GM21723 (cell line): Measurements from ENCODE around the gene ARSJ.
A peak's percentile ranks its signal among the peaks of the same experiment; 100 is the strongest.
"Not testable (repeated sequence)": the region's sequence is repeated elsewhere in the genome, so short reads cannot be mapped to it uniquely, and the experiment has no call there.

ENCODE experiments used
- ATAC-seq: cut with Tn5 transposase; IDR thresholded peaks from one replicate; pipeline ENCODE4 v1.9.1; 2021; ENCODE audit warnings: mild to moderate bottlenecking, moderate library complexity; ENCODE audit not compliant: unreplicated experiment

ARSJ gene

GRCh38 chr4:113959539-113959937, 19.9 kb downstream of the ARSJ start:
- ATAC-seq: no peak

- ATAC-seq: no peak
Observed at GRCh38 chr4:113958766-113959538, 20.5 kb downstream of the ARSJ start.

GRCh38 chr4:113957956-113958355, 21.5 kb downstream of the ARSJ start:
- ATAC-seq: no peak

DNA sequence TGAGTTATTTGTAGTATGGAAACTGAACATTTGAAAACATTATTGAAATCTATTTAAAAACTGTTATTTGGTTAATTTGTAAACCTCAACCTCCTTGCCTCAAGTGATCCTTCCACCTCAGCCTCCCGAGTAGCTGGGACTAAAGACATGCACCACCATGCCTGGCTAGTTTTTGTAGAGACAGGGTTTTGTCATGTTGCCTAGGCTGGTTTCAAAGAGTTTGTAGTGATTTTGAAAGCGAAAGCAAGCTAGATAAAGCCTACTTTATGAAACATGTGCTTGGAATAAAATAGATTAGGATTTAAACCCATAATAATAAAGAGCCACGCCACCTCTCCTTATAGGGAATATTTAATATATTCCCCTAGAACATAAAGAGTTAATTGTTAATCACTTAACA, 23.5 kb downstream of the ARSJ start:
- no peak for ATAC-seq

DNA sequence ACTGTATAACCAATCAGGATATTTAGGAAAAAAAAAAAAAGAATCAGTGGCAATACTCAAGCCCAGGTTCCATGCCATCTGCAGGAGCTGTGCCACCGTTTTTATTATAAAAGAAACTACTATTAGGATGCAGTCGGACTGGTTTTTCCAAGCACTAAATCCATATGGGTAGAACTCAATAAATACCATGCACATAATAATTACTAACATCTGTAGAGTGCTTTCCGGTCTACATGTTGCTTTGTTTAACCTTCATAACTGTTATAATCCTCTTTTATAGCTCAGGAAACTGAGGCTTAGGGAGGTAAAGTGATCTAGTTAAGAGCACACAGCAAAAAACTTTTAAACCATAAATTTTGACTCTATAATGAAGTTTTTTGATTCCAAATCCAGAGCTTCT, 24.0 kb downstream of the ARSJ start:
- ATAC-seq: no peak

DNA sequence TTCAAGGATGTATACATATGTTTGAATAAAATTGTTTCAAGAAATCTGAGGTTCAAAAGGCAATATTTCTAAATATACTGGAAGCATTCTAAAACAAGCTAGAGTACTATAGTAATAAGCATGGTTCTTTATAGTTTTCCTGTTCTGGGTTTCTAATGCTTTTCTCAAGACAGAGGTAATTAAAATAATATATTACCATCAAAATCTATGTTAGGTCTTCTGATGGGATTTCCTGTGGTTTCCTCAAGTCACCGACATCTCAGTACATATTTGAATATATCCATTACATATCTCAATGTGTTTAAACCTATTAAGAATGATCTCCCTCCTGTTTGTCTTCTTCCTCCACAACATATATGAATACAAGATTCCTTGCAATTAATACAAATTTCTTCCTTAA, 25.6 kb downstream of the ARSJ start:
- ATAC-seq: no peak

DNA sequence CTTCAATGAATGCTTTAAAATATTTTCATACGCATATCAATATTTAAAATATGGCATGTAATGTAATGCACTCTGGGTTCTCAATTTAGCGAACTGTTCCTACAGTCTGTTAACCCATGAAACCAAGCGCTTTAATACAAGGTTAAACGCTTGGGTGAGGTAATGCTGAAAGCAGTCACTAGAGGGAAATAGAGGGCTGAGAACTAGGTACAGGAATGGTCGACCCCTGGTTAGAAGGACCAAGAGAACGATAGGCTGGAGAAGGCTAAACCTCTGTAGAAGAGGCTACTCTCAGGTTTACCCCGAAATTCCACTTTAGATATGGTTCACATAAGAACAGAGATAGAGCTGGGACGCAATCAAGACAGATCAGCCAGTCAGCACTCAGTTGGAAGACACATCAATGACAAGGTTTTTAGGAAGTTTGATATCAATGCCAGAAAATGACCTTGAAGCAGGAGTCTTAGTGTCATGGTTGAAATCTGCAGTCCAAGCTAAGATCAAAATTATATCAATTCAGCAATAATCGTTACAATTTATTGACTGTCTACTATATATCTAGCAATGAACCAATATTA, 26.9 kb downstream of the ARSJ start:
- peak; percentile 95 for ATAC-seq

GRCh38 chr4:113951263-113951662, 28.2 kb downstream of the ARSJ start:
- ATAC-seq: no peak

DNA sequence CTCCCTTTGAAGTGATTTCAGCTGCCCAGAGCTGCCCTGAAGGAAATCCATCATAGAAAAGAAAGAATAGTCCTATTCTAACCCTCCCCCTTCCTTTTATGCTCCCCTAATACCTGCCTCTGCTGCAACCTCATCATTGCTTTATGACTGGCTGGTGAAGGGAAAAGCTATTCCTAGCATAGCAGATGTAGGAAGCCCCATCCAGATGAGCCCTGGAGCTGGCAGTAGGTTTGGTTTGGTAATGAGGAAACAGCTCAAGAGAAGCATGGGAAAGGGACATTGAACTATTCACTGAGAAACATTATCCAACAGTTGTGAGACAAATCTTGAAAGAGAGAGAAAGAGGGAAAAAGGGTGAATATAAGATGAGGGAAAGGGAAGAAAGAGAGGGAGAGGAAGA, 29.2 kb downstream of the ARSJ start:
- ATAC-seq: no peak

GRCh38 chr4:113947484-113947883, 32.0 kb downstream of the ARSJ start:
- ATAC-seq: no peak

- no peak for ATAC-seq
Observed at GRCh38 chr4:113945906-113946305, 33.5 kb downstream of the ARSJ start.

GRCh38 chr4:113943863-113944262, 35.6 kb downstream of the ARSJ start:
- no peak for ATAC-seq

DNA sequence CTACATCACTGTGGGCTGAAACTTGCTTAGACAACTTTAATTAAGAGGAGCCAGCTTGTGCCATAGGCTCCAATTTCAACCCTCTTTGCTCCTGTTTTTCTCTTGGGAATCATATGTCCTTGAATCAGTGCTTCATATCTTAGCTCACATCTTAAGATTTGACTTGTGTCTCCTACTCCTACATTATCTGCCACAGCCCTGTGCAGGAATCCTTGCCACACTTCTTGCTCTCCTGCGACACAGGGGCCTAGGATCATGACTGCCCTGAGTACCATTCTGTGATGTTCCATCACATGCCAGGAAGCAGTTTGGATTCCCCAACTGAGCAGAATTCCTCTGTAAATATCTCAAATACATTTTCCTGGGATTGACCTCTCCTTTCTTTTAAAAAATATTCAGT, 36.4 kb downstream of the ARSJ start:
- no peak for ATAC-seq

GRCh38 chr4:113941836-113942235, 37.6 kb downstream of the ARSJ start:
- no peak for ATAC-seq

DNA sequence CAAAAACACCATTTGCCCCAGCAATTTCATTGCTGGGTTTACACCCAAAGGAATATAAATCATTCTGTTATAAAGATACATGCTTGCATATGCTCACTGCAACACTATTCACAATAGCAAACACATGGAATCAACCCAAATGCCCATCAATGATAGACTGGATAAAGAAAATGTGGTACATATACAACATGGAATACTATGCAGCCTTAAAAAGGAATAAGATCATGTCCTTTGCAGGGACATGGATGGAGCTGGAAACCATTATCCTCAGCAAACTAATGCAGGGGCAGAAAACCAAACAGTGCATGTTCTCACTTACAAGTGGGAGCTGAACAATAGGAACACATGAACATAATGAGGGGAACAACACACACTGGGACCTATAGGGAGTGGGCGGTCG, 39.3 kb downstream of the ARSJ start:
- not testable (repeated sequence) for ATAC-seq

DNA sequence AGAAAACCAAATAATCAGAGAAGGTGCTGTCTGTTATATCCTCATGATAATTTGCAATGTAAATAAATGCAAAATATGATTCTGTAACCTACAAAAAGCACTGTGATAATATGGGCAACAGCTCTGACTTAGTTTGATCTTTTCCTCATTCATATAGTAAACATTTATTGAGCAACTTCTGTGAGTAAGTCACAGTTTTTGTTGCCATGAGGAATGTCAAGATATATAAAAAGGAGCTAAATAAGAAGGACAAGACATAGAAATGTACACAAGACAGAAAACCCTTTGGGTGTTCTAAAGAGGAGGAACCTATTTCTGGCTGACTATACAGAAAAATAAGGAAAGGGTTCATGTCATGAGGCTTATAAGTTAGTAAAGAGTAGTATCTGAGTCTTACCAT, 44.3 kb downstream of the ARSJ start:
- no peak for ATAC-seq

DNA sequence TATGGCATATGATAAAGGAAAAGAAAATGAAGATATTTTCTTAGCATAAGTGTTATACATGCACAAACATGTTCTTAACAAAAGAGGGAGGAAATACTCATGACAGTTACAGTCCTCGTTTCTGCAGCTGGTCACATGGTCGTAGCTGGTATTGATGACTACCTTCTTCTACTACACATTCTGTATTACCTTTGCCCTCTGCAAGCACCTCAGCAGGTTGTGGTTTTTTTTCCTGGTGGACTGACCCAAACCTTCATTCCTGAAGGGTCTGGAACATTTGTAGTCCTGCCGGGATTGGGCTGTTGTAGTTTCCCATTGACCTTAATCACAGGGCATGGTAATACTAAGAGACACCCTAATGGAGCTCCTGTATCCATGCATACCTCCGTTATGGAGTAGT, 54.7 kb downstream of the ARSJ start:
- ATAC-seq: not testable (repeated sequence)

DNA sequence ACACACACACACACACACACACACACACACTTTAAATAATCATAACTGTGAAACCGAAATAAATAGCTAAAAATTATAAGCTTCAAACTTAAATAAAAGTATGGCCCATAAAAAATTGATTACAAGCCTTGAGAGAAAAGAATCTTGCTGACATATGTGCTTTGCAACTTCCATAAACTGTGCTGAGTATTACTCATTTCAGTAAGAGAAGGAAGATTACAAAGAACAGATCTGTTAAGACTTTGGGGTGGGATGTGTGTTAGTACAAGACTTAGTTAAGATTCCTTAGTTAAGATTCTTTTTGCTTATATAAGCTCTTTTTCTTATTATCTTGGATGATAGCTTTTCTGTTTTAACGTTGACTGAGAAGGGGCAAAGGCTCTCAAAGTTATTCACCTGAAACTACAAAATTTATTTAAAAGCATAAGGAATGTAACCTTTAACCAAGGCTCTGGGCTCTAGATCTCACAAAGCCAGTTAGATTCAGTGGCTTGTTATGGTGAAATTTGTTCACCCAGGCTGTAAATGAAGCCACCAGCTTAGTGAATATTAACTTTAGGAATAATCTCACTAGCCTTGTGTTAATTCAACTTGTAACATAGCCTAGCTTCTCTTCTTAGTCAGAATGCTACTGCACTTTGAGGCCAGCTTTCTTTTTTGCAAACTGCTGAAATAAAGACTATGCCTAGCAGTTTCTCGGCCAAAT, 58.2 kb downstream of the ARSJ start:
- ATAC-seq: no peak

DNA sequence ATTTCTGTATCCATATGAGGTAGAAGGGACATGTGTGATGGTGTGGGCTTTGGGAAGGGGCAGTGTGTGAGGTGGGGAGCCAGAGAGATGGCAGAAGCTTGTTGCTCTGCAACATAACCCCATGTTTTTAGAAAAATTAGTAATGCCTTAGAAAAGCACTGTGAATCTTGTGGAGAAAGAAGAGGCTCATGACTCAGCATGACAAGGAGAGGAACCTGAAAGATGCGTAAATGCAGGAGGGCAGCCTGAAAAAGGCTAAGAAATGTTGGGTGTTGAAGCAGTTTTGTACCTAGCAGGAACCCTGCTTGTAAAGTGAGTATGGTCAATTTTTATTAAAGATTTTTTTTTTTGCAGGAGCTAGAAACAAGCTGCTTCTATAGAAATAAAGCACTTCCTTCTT, 59.8 kb downstream of the ARSJ start:
- no peak for ATAC-seq

DNA sequence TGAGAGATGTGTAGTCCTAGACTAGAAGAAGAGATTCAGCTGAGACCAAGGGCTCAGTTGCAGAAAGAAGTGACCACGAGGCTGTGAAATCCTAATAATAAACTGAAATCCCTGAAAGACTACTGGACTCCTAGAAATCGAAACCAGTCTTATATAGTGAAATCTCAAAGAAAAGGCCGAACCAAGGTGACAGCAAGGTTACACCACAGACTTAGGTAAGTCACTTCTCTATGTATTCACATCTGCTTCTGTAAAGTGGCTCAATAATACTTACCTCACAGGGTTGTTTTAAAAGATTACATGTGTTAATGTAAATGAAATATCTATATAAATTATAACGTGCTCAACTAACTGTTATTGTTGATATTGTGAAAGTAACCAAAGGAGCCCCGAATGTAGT, 60.3 kb downstream of the ARSJ start:
- no peak for ATAC-seq

GRCh38 chr4:113908829-113909228, 70.6 kb downstream of the ARSJ start:
- no peak for ATAC-seq

DNA sequence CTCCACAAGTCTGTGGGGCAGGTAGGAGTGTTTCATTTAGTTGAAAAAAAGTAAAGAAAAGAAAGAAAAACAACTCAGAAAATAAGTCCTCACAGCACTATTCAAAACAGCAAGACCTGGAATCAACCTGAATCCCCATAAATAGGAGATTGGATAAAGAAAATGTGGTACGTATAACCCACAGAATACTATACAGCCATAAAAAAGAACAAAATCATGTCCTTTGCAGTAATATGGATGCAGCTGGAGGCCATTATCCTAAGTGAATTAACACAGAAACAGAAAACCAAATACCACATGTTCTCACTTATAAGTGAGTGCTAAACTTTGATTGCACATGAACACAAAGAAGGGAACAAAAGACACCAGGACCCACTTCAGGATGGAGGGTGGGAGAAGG, 71.9 kb downstream of the ARSJ start:
- no peak for ATAC-seq
